Adrenal gland (tissue), 12 donors: ENCODE data around the gene MCU. TPM values are rescaled to one million over a fixed set of nuclear protein-coding genes. Genes with fewer than 3 reads are reported as not detected.
"Not testable (repeated sequence)": the region's sequence is repeated elsewhere in the genome, so short reads cannot be mapped to it uniquely, and the experiment has no call there.

Experiments
- DNase-seq, 7 donors: peaks; one replicate each; pipeline ENCODE4 v3.0.0-alpha.2; 2019 to 2020
- H3K27ac ChIP-seq, 5 donors: fragments of 200-600 bp; sonication (generic) in 4 of 5; 1 replicate in 3 of 5; 2 replicates in 2 of 5; pipeline versions ENCODE4 v1.5.1 to v1.8.0; 2016 to 2020; ENCODE audit warnings: mild to moderate bottlenecking in 1 of 5
- H3K27me3 ChIP-seq: fragments of 200-600 bp; 2 replicates; pipeline ENCODE4 v1.8.0; 2021
- H3K36me3 ChIP-seq, 2 donors: fragments of 200-600 bp; replicated peaks in 1 of 2; 1 replicate in 1 of 2; 2 replicates in 1 of 2; pipeline versions ENCODE4 v1.5.1 to v1.8.0; 2018 to 2022
- H3K4me1 ChIP-seq, 2 donors: fragments of 200-600 bp; replicated peaks in 1 of 2; 1 replicate in 1 of 2; 2 replicates in 1 of 2; pipeline versions ENCODE4 v1.5.1 to v1.8.0; 2018 to 2021
- H3K4me3 ChIP-seq, 4 donors: fragments of 200-600 bp; sonication (generic) in 3 of 4; one replicate each; pipeline ENCODE4 v1.5.1; 2016 to 2018
- H3K9me3 ChIP-seq, 3 donors: fragments of 200-600 bp; sonication (generic) in 1 of 3; replicated peaks in 1 of 3; 1 replicate in 2 of 3; 2 replicates in 1 of 3; pipeline versions ENCODE4 v1.5.1 to v1.8.0; 2016 to 2021
- CTCF ChIP-seq, 6 experiments: fragments of 450-650 bp in 4 of 6; fragments of 200-600 bp in 2 of 6; sonication (generic) in 1 of 6; IDR thresholded peaks; 1 replicate in 5 of 6; 2 replicates in 1 of 6; pipeline versions ENCODE4 v1.5.1 to v1.8.0; 2016 to 2021; ENCODE audit warnings: antibody characterized with exemption in 6 of 6, mild to moderate bottlenecking in 2 of 6, moderate library complexity in 1 of 6
- POLR2A ChIP-seq, 2 donors: fragments of 450-650 bp; IDR thresholded peaks; one replicate each; pipeline ENCODE4 v1.6.1; 2017; ENCODE audit warnings: antibody characterized with exemption in 2 of 2, mild to moderate bottlenecking in 2 of 2, moderate library complexity in 1 of 2
- WGBS, 4 donors: extraction: QIAGEN DNeasy Blood & Tissue Kit in 2 of 4; methylation state at CpG; one replicate each; pipeline versions ENCODE4 v1.1.5 to v1.1.7; 2013 to 2017; 5-methylcytosine and 5-hydroxymethylcytosine counted together
- intact Hi-C, 2 donors: fragments of 100-400 bp; cut with DNase I; formaldehyde crosslinking; loops; one replicate each; pipeline versions ENCODE4 v1.14.1 to v1.15.0; 2022 to 2023
- polyA plus RNA-seq, 3 donors: library from polyadenylated mRNA; stranded (reverse); fragments of 200-250 nt in 2 of 3; fragments of 350-450 nt in 1 of 3; fragmentation: Illumina TruSeq in 1 of 3; extraction: RNeasy Lipid Tissue Mini Kit (QIAGEN cat#74804) in 1 of 3; gene quantifications; one replicate each; pipeline ENCODE4 v1.2.3, GENCODE V29; 2013 to 2014
- total RNA-seq, 9 donors: library from RNA; depleted of rRNA in 4 of 9; stranded (reverse); fragments of >200 nt in 4 of 9; fragments of 120-200 nt in 1 of 9; fragmentation: NEBNext Ultra II Directional in 1 of 9; extraction: Animal tissue kit (Norgen Biotek cat#: 25700) in 1 of 9; gene quantifications; one replicate each; pipeline versions ENCODE4 v1.1.0 to v1.2.4, GENCODE V29; 2013 to 2023
- donor health status: healthy with polysubstance abuse.
- donor health status: Bipolar disorder and iron deficiency.
- donor health status: DM: yes; HTN: yes; CAD: no.
- donor health status: DM: no; HTN: no; CAD: no.
- donor health status: DM: no; HTN: no; CAD: no.
- donor health status: DM: yes; HTN: yes; CAD: no.

The MCU gene
- total and polyA plus RNA-seq, 12 donors: 6.4 to 22.2 (median 14.9) TPM

GRCh38 chr10:72913287-72913686 is 221.3 kb downstream of the MCU start:
- WGBS, 4 donors: 83 to 89% (median 87%) methylated on average over 7 of the region's 7 CpGs
- no peaks in the 10 kb centered on the region for H3K27me3 ChIP-seq
- H3K9me3 ChIP-seq: no peaks in the 10 kb centered on the region
- H3K4me1 ChIP-seq: no peaks in the 10 kb centered on the region
- H3K4me3 ChIP-seq: no peak overlapping the region
- intact Hi-C loops: no loop called here
- no peak overlapping the region for H3K27ac ChIP-seq
- DNase-seq: no peak
- TF ChIP-seq CTCF (IDR thresholded peaks at IDR 0.05) (no peak), POLR2A (IDR thresholded peaks at IDR 0.05) (no peak)
- H3K36me3 ChIP-seq: no peaks in the 10 kb centered on the region

GRCh38 chr10:72917201-72917600 is 225.3 kb downstream of the MCU start:
- H3K4me3 ChIP-seq, H3K27ac ChIP-seq, H3K36me3 ChIP-seq, DNase-seq, H3K4me1 ChIP-seq, H3K27me3 ChIP-seq, H3K9me3 ChIP-seq, intact Hi-C loops: not testable (repeated sequence)
- 65 to 81% (median 73%) methylated on average over 3 of the region's 3 CpGs for WGBS, 4 donors

- H3K27me3 ChIP-seq, intact Hi-C loops, DNase-seq, H3K9me3 ChIP-seq, H3K27ac ChIP-seq, H3K4me1 ChIP-seq, H3K4me3 ChIP-seq, H3K36me3 ChIP-seq: not testable (repeated sequence)
- 58 to 86% (median 76%) methylated on average over 2 of the region's 2 CpGs for WGBS, 4 donors
These were observed 225.9 kb downstream of the MCU start for GRCh38 chr10:72917803-72918332.

DNA sequence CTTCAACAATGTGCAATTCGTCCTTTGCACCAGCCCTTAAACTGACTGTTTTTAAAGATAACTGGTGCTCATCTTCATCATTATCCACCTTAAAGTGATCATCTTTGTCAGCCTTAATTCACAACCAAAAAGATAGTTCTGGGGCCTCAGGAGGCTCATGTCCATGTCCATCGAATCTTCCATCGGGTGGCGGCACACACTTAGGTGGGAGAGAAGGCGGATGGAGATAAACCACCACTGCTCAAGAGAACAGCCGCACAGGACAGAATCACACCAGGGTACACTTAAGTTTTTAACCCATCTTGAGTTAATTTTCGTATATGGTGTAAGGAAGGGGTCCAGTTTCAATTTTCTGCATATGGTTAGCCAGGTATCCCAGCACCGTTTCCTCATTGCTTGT is 226.4 kb downstream of the MCU start:
- intact Hi-C loops: no loop called here

DNA sequence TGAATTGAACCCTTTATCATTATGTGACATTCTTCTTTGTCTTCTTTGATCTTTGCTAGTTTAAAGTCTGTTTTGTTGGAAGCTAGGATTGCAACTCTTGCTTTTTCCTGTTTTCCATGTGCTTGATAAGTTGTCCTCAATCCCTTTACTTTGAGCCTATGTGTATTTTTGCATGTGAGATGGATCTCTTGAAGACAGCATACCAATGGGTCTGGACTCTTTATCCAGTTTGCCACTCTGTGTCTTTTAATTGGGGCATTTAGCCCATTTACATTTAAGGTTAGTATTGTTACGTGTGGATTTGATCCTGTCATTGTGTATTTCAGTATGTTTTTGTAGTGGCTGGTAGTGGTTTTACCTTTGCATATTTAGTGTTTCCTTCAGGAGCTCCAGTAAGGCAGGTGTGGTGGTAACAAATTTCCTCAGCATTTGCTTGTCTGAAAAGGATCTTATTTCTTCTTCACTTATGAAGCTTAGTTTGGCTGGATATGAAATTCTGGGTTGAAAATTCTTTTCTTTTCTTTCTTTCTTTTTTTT is 229.3 kb downstream of the MCU start:
- intact Hi-C loops: not testable (repeated sequence)

More for the DNA sequence above, 226.4 kb downstream of the MCU start:
- no peaks in the 10 kb centered on the region for H3K4me1 ChIP-seq
- no peak overlapping the region for H3K4me3 ChIP-seq
- DNase-seq: no peak
- H3K27me3 ChIP-seq: no peaks in the 10 kb centered on the region
- no peaks in the 10 kb centered on the region for H3K36me3 ChIP-seq
- 86 to 92% (median 88%) methylated on average over 8 of the region's 8 CpGs for WGBS, 4 donors
- TF ChIP-seq POLR2A (IDR thresholded peaks at IDR 0.05) (no peak), CTCF (IDR thresholded peaks at IDR 0.05) (no peak)
- H3K9me3 ChIP-seq: no peaks in the 10 kb centered on the region
- H3K27ac ChIP-seq: no peak overlapping the region

GRCh38 chr10:72924351-72924750 is 232.4 kb downstream of the MCU start:
- Histone ChIP-seq H3K36me3 (no peaks in the 10 kb centered on the region), H3K4me3 (no peak overlapping the region), H3K27me3 (no peaks in the 10 kb centered on the region), H3K27ac (no peak overlapping the region), H3K9me3 (no peaks in the 10 kb centered on the region), H3K4me1 (no peaks in the 10 kb centered on the region)
- no peak for DNase-seq
- TF ChIP-seq CTCF (IDR thresholded peaks at IDR 0.05) (no peak), POLR2A (IDR thresholded peaks at IDR 0.05) (no peak)
- intact Hi-C loops: no loop called here
- WGBS, 4 donors: 89 to 92% (median 91%) methylated on average over 5 to 13 of the region's 13 CpGs

More for the DNA sequence above, 229.3 kb downstream of the MCU start:
- not testable (repeated sequence) for H3K27me3 ChIP-seq, H3K4me3 ChIP-seq, H3K4me1 ChIP-seq, H3K27ac ChIP-seq, DNase-seq, H3K9me3 ChIP-seq, H3K36me3 ChIP-seq
- WGBS, 4 donors: 81 to 88% (median 86%) methylated on average over 1 of the region's 1 CpG
